Activated B cell treated with CpG ODN at 0.5 μM for 24 hours (primary cell): Measurements from ENCODE around the gene MMP14. TPM values are rescaled to one million over a fixed set of nuclear protein-coding genes. Genes with fewer than 3 reads are reported as not detected.

Experiments used
- ATAC-seq: fragments of 200-7000 bp; cut with Tn5 transposase; one replicate; pipeline ENCODE4 v1.10.0; 2021; ENCODE audit warnings: low read depth, mild to moderate bottlenecking, moderate library complexity
- CTCF ChIA-PET: fragments of 350-600 bp; sonication (Branson Sonifier 250); formaldehyde crosslinking; loops from one replicate; lab custom pipeline; 2021; ENCODE audit warnings: antibody characterized with exemption; lab: Charles Lee
- POLR2A ChIA-PET: fragments of 350-600 bp; sonication (Branson Sonifier 250); formaldehyde crosslinking; loops from one replicate; lab custom pipeline; 2021; ENCODE audit warnings: antibody characterized with exemption; lab: Charles Lee
- DNase-seq: peaks from one replicate; pipeline ENCODE4 v3.0.0; 2022
- H3K27ac Mint-ChIP-seq: one replicate; pipeline ENCODE4 v1.8.0; 2020; ENCODE audit warnings: mixed read lengths
- H3K27me3 Mint-ChIP-seq: one replicate; pipeline ENCODE4 v1.8.0; 2021; ENCODE audit warnings: mixed read lengths
- H3K36me3 Mint-ChIP-seq: one replicate; pipeline ENCODE4 v1.8.0; 2021; ENCODE audit warnings: low read depth, mixed read lengths
- H3K4me1 Mint-ChIP-seq: one replicate; pipeline ENCODE4 v1.8.0; 2021; ENCODE audit warnings: mixed read lengths
- H3K4me3 Mint-ChIP-seq: one replicate; pipeline ENCODE4 v1.8.0; 2020; ENCODE audit warnings: mild to moderate bottlenecking, mixed read lengths
- H3K9me3 Mint-ChIP-seq: one replicate; pipeline ENCODE4 v1.8.0; 2020; ENCODE audit warnings: mixed read lengths
- CTCF ChIP-seq: fragments of 200-600 bp; IDR thresholded peaks from one replicate; pipeline ENCODE4 v1.8.0; 2022; ENCODE audit warnings: antibody characterized with exemption, mild to moderate bottlenecking
- intact Hi-C: fragments of 100-400 bp; cut with micrococcal nuclease; formaldehyde crosslinking; loops from one replicate; pipeline ENCODE4 v1.15.1; 2024
- total RNA-seq: library from RNA; stranded (reverse); gene quantifications from 2 replicates; pipeline ENCODE4 v1.2.3, GENCODE V29; 2022

Gene MMP14
- total RNA-seq, 1 donor from 2014 or later, result 4.1 TPM

- ATAC-seq (no peak), DNase-seq (no peak)
- Mint-ChIP-seq H3K27ac (no peak overlapping the region), H3K4me3 (no peak overlapping the region), H3K36me3 (no peaks in the 10 kb centered on the region), H3K4me1 (no peaks in the 10 kb centered on the region), H3K9me3 (no peaks in the 10 kb centered on the region), H3K27me3 (peaks cover 9% of the 10 kb centered on the region)
- ChIA-PET POLR2A (no interaction called here), CTCF (no interaction called here)
- intact Hi-C loops, result no loop called here
- TF ChIP-seq CTCF, result no peak
Observed at GRCh38 chr14:22846811-22847307, 10.5 kb downstream of the MMP14 start.

GRCh38 chr14:22847661-22848341, 11.4 kb downstream of the MMP14 start:
- no peak overlapping the region for H3K27ac Mint-ChIP-seq
- intact Hi-C loops, result no loop called here

GRCh38 chr14:22848351-22849164, 12.2 kb downstream of the MMP14 start:
- Mint-ChIP-seq H3K4me3 (no peak overlapping the region), H3K4me1 (peaks cover 6% of the 10 kb centered on the region), H3K9me3 (no peaks in the 10 kb centered on the region), H3K36me3 (no peaks in the 10 kb centered on the region), H3K27ac (no peak overlapping the region), H3K27me3 (peaks cover 9% of the 10 kb centered on the region)
- ATAC-seq, result no peak
- ChIA-PET POLR2A (interaction anchor here (0.7 to 1.8 kb wide), 3 partner anchors 9 to 259 kb away, joined by 3 to 18 read pairs (median 9); partner anchors contain the start of gene DAD1), CTCF (interaction anchor here (1.2 to 1.3 kb wide), 2 partner anchors 100 to 277 kb away, joined by 4 to 5 read pairs; no protein-coding TSS in a partner anchor)
- no peak for TF ChIP-seq CTCF
- intact Hi-C loops, result no loop called here
- no peak for DNase-seq

More at GRCh38 chr14:22847661-22848341, 11.4 kb downstream of the MMP14 start:
- Mint-ChIP-seq H3K27me3 (peaks cover 9% of the 10 kb centered on the region), H3K4me3 (no peak overlapping the region), H3K4me1 (peaks cover 2% of the 10 kb centered on the region), H3K9me3 (no peaks in the 10 kb centered on the region), H3K36me3 (no peaks in the 10 kb centered on the region)
- POLR2A ChIA-PET, result interaction anchor here (0.7 to 1.8 kb wide), 2 partner anchors 8 to 25 kb away, joined by 9 to 18 read pairs; no protein-coding TSS in a partner anchor
- no peak for TF ChIP-seq CTCF
- no peak for ATAC-seq
- no peak for DNase-seq
- CTCF ChIA-PET, result interaction anchor here (1.3 kb wide), 1 partner anchor 99 kb away, joined by 4 read pairs; no protein-coding TSS in a partner anchor

- peaks cover 6% of the 10 kb centered on the region for H3K4me1 Mint-ChIP-seq
- POLR2A ChIA-PET, result interaction anchor here (1.0 to 1.8 kb wide), 2 partner anchors 27 to 260 kb away, joined by 3 to 18 read pairs; partner anchors contain the start of gene DAD1
- H3K27me3 Mint-ChIP-seq, result peaks cover 9% of the 10 kb centered on the region
Observed at GRCh38 chr14:22849212-22849819, 12.9 kb downstream of the MMP14 start.

More at GRCh38 chr14:22849212-22849819, 12.9 kb downstream of the MMP14 start:
- TF ChIP-seq CTCF, result no peak
- H3K36me3 Mint-ChIP-seq, result no peaks in the 10 kb centered on the region
- H3K9me3 Mint-ChIP-seq, result no peaks in the 10 kb centered on the region
- intact Hi-C loops, result no loop called here
- no peak for ATAC-seq
- CTCF ChIA-PET, result interaction anchor here (1.0 to 1.2 kb wide), 3 partner anchors 10 to 293 kb away, joined by 3 to 5 read pairs (median 4); no protein-coding TSS in a partner anchor
- DNase-seq, result no peak
- no peak overlapping the region for H3K27ac Mint-ChIP-seq
- no peak overlapping the region for H3K4me3 Mint-ChIP-seq
